K562 (cell line): Measurements from ENCODE around the gene NDUFA3. TPM values are rescaled to one million over a fixed set of nuclear protein-coding genes. Genes with fewer than 3 reads are reported as not detected.

ENCODE experiments used
- EGR1 ChIP-seq: fragments of 450-650 bp; conservative IDR thresholded peaks from 2 replicates; pipeline ENCODE4 v1.6.1; 2017; ENCODE audit warnings: mild to moderate bottlenecking
- PRMT5 ChIP-seq: sonication (generic); formaldehyde crosslinking; IDR thresholded peaks from 2 replicates; pipeline ENCODE4 v1.5.0; 2020; ENCODE audit warnings: missing genetic modification reagents
- PRPF4 ChIP-seq: fragments of 200-400 bp; formaldehyde crosslinking; IDR thresholded peaks from one replicate; pipeline ENCODE4 v1.6.1; 2017; ENCODE audit warnings: low read length, low read depth, mild to moderate bottlenecking; ENCODE audit not compliant: insufficient read depth, poor library complexity, severe bottlenecking
- TCF7 ChIP-seq: sonication (generic); IDR thresholded peaks from 2 replicates; pipeline ENCODE4 v1.6.1; 2016; ENCODE audit warnings: antibody characterized with exemption, borderline replicate concordance
- ZNF766 ChIP-seq: fragments of 200-800 bp; sonication (Bioruptor generic); conservative IDR thresholded peaks from 2 replicates; pipeline ENCODE4 v1.6.1; 2016; ENCODE audit warnings: missing genetic modification characterization, missing compliant biosample characterization
- polyA plus RNA-seq, 8 experiments: library from polyadenylated mRNA; depleted of rRNA in 4 of 8; stranded (reverse) in 5 of 8; unstranded in 3 of 8; fragments of >200 nt; fragmentation: Nextera tagmentation in 2 of 8; fragmentation: Illumina TruSeq in 1 of 8; extraction: Ambion mirVana in 2 of 8; extraction: Trizol in 1 of 8; gene quantifications; 2 replicates each; pipeline versions ENCODE4 v1.2.1 to v1.2.3, GENCODE V29; 2011 to 2014; ENCODE audit warnings: inconsistent platforms in 1 of 8, missing spikeins in 1 of 8
- total RNA-seq, 7 experiments: library from RNA; depleted of rRNA in 6 of 7; stranded (reverse); fragments of >200 nt in 6 of 7; fragmentation: Illumina TruSeq in 2 of 7; extraction: Trizol in 2 of 7; gene quantifications; 2 replicates each; pipeline versions ENCODE4 v1.2.1 to v1.2.3, GENCODE V29; 2011 to 2021; ENCODE audit warnings: low replicate concordance in 1 of 7
- TF ChIP-seq, protein P1 (sequence below), 2 experiments: fragments of 450-650 bp; IDR thresholded peaks; 2 replicates each; pipeline ENCODE4 v1.6.1; 2016; ENCODE audit warnings: mild to moderate bottlenecking in 2 of 2, borderline replicate concordance in 1 of 2, low read depth in 1 of 2, moderate library complexity in 1 of 2
- TF ChIP-seq, protein P2 (sequence below): sonication (generic); formaldehyde crosslinking; IDR thresholded peaks from 2 replicates; pipeline ENCODE4 v1.8.1; 2023; ENCODE audit warnings: mild to moderate bottlenecking, missing genetic modification reagents

NDUFA3 gene
- total and polyA plus RNA-seq, 9 of the 15 experiments (the other 6 are each of a cell fraction or from before 2014, with no cell fraction given), result 39.2 to 279 (median 138) TPM

GRCh38 chr19:54127688-54128440, 25.2 kb downstream of the NDUFA3 start (continued):
- TF ChIP-seq, protein P1, sequence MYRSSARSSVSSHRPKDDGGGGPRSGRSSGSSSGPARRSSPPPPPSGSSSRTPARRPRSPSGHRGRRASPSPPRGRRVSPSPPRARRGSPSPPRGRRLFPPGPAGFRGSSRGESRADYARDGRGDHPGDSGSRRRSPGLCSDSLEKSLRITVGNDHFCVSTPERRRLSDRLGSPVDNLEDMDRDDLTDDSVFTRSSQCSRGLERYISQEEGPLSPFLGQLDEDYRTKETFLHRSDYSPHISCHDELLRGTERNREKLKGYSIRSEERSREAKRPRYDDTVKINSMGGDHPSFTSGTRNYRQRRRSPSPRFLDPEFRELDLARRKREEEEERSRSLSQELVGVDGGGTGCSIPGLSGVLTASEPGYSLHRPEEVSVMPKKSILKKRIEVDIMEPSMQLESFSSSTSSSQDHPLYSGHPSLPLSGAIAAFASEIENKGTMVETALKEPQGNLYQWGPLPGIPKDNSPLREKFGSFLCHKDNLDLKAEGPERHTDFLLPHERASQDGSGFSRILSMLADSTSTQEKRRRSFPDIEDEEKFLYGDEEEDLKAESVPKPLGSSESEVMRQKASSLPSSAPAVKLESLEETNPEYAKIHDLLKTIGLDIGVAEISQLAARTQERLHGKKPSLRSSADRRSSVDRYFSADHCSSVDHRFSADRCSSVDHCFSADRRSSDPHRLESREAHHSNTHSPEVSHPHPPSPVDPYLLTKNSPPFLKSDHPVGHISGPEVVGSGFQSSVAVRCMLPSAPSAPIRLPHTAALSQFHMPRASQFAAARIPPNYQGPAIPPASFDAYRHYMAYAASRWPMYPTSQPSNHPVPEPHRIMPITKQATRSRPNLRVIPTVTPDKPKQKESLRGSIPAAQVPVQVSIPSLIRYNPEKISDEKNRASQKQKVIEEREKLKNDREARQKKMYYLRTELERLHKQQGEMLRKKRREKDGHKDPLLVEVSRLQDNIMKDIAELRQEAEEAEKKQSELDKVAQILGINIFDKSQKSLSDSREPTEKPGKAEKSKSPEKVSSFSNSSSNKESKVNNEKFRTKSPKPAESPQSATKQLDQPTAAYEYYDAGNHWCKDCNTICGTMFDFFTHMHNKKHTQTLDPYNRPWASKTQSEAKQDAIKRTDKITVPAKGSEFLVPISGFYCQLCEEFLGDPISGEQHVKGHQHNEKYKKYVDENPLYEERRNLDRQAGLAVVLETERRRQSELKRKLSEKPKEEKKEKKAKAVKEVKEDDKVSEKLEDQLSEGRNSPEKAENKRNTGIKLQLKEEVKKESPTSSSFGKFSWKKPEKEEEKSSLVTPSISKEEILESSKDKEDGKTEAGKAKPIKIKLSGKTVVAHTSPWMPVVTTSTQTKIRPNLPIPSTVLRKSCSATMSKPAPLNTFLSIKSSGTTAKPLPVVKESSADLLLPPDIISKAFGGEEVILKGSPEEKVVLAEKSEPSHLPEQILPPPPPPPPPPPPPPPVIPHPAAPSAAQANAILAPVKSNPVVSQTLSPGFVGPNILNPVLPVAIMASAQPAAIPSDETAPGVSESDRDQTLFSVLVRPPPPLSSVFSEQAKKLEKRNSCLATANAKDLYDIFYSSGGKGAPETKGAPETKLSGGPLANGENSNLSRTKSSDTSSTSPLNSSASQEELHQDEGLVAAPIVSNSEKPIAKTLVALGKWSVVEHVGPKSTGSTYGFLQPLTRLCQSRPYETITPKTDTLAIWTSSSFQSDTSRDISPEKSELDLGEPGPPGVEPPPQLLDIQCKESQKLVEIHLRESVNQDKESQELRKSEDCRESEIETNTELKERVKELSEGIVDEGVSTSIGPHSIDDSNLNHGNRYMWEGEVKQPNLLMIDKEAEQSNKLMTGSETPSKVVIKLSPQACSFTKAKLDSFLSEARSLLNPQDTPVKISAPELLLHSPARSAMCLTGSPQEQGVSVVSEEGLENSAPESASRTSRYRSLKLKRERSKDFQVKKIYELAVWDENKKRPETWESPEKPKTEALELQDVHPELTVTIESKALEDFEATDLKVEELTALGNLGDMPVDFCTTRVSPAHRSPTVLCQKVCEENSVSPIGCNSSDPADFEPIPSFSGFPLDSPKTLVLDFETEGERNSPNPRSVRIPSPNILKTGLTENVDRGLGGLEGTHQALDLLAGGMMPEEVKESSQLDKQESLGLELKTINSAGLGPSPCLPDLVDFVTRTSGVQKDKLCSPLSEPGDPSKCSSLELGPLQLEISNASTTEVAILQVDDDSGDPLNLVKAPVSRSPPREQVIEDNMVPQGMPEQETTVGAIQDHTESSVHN (IDR thresholded peaks at IDR 0.05; ENCODE audit: borderline replicate concordance in 1 of 2, low read depth in 1 of 2), result no peak
- TF ChIP-seq EGR1 (no peak), TCF7 (no peak), PRPF4 (no peak), ZNF766 (CRISPR knock-in tag) (no peak), PRMT5 (CRISPR knock-in tag) (no peak)
- TF ChIP-seq, protein P2, sequence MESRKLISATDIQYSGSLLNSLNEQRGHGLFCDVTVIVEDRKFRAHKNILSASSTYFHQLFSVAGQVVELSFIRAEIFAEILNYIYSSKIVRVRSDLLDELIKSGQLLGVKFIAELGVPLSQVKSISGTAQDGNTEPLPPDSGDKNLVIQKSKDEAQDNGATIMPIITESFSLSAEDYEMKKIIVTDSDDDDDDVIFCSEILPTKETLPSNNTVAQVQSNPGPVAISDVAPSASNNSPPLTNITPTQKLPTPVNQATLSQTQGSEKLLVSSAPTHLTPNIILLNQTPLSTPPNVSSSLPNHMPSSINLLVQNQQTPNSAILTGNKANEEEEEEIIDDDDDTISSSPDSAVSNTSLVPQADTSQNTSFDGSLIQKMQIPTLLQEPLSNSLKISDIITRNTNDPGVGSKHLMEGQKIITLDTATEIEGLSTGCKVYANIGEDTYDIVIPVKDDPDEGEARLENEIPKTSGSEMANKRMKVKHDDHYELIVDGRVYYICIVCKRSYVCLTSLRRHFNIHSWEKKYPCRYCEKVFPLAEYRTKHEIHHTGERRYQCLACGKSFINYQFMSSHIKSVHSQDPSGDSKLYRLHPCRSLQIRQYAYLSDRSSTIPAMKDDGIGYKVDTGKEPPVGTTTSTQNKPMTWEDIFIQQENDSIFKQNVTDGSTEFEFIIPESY (CRISPR knock-in tag), result no peak
